ENCODE data around the gene SLC8A3.

DNA sequence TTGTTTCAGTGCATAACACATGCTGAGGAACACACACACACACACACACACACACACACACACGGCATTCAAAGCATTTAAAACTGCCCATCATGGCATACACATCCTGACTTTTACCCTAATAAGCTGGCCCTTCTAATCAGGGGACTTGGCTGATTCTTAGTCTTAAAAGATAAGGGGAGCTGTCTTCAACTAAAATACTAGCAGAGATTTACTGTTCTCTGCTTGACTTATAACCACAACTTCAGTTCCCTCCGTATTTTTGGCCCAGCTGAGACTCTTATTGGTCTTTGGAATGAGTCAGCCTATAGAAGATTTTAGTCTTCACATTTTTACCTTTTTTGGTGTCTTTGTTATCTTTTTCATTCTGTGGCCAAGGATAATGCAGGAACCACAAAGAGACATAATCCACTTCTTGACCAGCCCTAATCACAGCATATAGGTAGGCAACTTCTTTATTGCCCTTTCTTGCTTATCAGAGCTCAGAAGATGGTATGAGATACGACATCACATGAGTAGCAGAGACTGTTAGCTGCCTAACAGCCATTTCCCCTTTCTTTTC lies 25.1 kb upstream of the SLC8A3 start:
- TF ChIP-seq, protein P1, sequence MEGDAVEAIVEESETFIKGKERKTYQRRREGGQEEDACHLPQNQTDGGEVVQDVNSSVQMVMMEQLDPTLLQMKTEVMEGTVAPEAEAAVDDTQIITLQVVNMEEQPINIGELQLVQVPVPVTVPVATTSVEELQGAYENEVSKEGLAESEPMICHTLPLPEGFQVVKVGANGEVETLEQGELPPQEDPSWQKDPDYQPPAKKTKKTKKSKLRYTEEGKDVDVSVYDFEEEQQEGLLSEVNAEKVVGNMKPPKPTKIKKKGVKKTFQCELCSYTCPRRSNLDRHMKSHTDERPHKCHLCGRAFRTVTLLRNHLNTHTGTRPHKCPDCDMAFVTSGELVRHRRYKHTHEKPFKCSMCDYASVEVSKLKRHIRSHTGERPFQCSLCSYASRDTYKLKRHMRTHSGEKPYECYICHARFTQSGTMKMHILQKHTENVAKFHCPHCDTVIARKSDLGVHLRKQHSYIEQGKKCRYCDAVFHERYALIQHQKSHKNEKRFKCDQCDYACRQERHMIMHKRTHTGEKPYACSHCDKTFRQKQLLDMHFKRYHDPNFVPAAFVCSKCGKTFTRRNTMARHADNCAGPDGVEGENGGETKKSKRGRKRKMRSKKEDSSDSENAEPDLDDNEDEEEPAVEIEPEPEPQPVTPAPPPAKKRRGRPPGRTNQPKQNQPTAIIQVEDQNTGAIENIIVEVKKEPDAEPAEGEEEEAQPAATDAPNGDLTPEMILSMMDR (CRISPR knock-in tag; IDR thresholded peaks at IDR 0.05), result no peak
- no peak for TF ChIP-seq POLR2AphosphoS5 (IDR thresholded peaks at IDR 0.05; ENCODE audit: low read depth, low read length)
- TF ChIP-seq MTA3 (CRISPR knock-in tag; IDR thresholded peaks at IDR 0.05), result no peak
- TF ChIP-seq PCBP2 (optimal IDR thresholded peaks at IDR 0.05; ENCODE audit: low read depth, low read length, poor library complexity, severe bottlenecking), result no peak
- TF ChIP-seq POLR2A (IDR thresholded peaks at IDR 0.05; ENCODE audit: insufficient read depth in 1 of 2, low read depth in 2 of 2, low read length in 2 of 2), result no peak
- TF ChIP-seq, protein P2, sequence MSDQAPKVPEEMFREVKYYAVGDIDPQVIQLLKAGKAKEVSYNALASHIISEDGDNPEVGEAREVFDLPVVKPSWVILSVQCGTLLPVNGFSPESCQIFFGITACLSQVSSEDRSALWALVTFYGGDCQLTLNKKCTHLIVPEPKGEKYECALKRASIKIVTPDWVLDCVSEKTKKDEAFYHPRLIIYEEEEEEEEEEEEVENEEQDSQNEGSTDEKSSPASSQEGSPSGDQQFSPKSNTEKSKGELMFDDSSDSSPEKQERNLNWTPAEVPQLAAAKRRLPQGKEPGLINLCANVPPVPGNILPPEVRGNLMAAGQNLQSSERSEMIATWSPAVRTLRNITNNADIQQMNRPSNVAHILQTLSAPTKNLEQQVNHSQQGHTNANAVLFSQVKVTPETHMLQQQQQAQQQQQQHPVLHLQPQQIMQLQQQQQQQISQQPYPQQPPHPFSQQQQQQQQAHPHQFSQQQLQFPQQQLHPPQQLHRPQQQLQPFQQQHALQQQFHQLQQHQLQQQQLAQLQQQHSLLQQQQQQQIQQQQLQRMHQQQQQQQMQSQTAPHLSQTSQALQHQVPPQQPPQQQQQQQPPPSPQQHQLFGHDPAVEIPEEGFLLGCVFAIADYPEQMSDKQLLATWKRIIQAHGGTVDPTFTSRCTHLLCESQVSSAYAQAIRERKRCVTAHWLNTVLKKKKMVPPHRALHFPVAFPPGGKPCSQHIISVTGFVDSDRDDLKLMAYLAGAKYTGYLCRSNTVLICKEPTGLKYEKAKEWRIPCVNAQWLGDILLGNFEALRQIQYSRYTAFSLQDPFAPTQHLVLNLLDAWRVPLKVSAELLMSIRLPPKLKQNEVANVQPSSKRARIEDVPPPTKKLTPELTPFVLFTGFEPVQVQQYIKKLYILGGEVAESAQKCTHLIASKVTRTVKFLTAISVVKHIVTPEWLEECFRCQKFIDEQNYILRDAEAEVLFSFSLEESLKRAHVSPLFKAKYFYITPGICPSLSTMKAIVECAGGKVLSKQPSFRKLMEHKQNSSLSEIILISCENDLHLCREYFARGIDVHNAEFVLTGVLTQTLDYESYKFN (CRISPR knock-in tag; conservative IDR thresholded peaks at IDR 0.05), result no peak
- TF ChIP-seq, protein P3, sequence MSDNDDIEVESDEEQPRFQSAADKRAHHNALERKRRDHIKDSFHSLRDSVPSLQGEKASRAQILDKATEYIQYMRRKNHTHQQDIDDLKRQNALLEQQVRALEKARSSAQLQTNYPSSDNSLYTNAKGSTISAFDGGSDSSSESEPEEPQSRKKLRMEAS (IDR thresholded peaks at IDR 0.05), result no peak
- no peak for TF ChIP-seq TAF1 (CRISPR knock-in tag; IDR thresholded peaks at IDR 0.05)
- no peak for TF ChIP-seq ZBTB20 (CRISPR knock-in tag; IDR thresholded peaks at IDR 0.05; ENCODE audit: borderline replicate concordance, low read depth)
- TF ChIP-seq CHD2 (IDR thresholded peaks at IDR 0.05; ENCODE audit: low read depth, low read length), result no peak
- TF ChIP-seq CREB1 (IDR thresholded peaks at IDR 0.05), result no peak
- no peak for TF ChIP-seq CREB1 (CRISPR knock-in tag; IDR thresholded peaks at IDR 0.05)
